ENCODE measurements around the gene SAMMSON. TPM values are rescaled to one million over a fixed set of nuclear protein-coding genes. Genes with fewer than 3 reads are reported as not detected.
A peak's percentile ranks its signal among the peaks of the same experiment; 100 is the strongest.

SAMMSON gene
- total RNA-seq, 5 donors from 2014 or later (not counting 1 experiment from before 2014, with no cell fraction given): not detected

GRCh38 chr3:70090322-70090913 lies 90.9 kb downstream of the SAMMSON start:
- no peaks in the 10 kb centered on the region for H3K4me1 Mint-ChIP-seq
- no peak overlapping the region for H3K27ac Mint-ChIP-seq
- ChIA-PET POLR2A (no interaction called here), CTCF (interaction anchor here in 1 of 2 donors (0.6 kb wide), 1 partner anchor 799 kb away, joined by 3 read pairs; no protein-coding TSS in a partner anchor)
- WGBS (ENCODE audit: insufficient coverage): no CpG with 5 or more reads among the region's 3 CpGs
- Histone ChIP-seq H3K36me3 (ENCODE audit: control insufficient read depth in 2 of 2, extremely low read depth in 1 of 2, insufficient read depth in 1 of 2, low read length in 1 of 2) (no peaks in the 10 kb centered on the region), H3K4me1 (ENCODE audit: control insufficient read depth in 1 of 2, extremely low read depth in 1 of 2, insufficient read depth in 2 of 2, low read length in 2 of 2) (no peaks in the 10 kb centered on the region), H3K9me3 (no peaks in the 10 kb centered on the region), H3K4me3 (ENCODE audit: control insufficient read depth in 1 of 2, extremely low read depth in 1 of 2, low read length in 1 of 2) (no peak overlapping the region), H3K27ac (ENCODE audit: low read length) (no peak overlapping the region), H3K27me3 (replicated peaks in 1 of 2; ENCODE audit: control insufficient read depth in 2 of 2, extremely low read depth in 1 of 2, insufficient read depth in 2 of 2, low read length in 1 of 2) (no peaks in the 10 kb centered on the region)
- H3K9me3 Mint-ChIP-seq: no peaks in the 10 kb centered on the region
- no peaks in the 10 kb centered on the region for H3K36me3 Mint-ChIP-seq
- ATAC-seq (replicated peaks in 1 of 4) (no peak), DNase-seq (peak in 1 of 35 experiments; percentile 4)
- peaks cover 1 to 9% of the 10 kb centered on the region in 2 donors for H3K27me3 Mint-ChIP-seq
- no peak overlapping the region for H3K4me3 Mint-ChIP-seq

GRCh38 chr3:70094197-70094596 lies 94.7 kb downstream of the SAMMSON start:
- ChIA-PET POLR2A (no interaction called here), CTCF (no interaction called here)
- WGBS (ENCODE audit: insufficient coverage): 93% methylated on average over 3 of the region's 3 CpGs
- Mint-ChIP-seq H3K27me3 (no peaks in the 10 kb centered on the region), H3K9me3 (no peaks in the 10 kb centered on the region), H3K36me3 (no peaks in the 10 kb centered on the region), H3K4me3 (no peak overlapping the region), H3K27ac (no peak overlapping the region), H3K4me1 (no peaks in the 10 kb centered on the region)
- no peak overlapping the region for H3K27ac ChIP-seq (ENCODE audit: low read length)
- H3K36me3 ChIP-seq (ENCODE audit: control insufficient read depth in 2 of 2, extremely low read depth in 1 of 2, insufficient read depth in 1 of 2, low read length in 1 of 2): no peaks in the 10 kb centered on the region
- H3K9me3 ChIP-seq: no peaks in the 10 kb centered on the region
- no peaks in the 10 kb centered on the region for H3K27me3 ChIP-seq (replicated peaks in 1 of 2; ENCODE audit: control insufficient read depth in 2 of 2, extremely low read depth in 1 of 2, insufficient read depth in 2 of 2, low read length in 1 of 2)
- no peaks in the 10 kb centered on the region for H3K4me1 ChIP-seq (ENCODE audit: control insufficient read depth in 1 of 2, extremely low read depth in 1 of 2, insufficient read depth in 2 of 2, low read length in 2 of 2)
- no peak overlapping the region for H3K4me3 ChIP-seq (ENCODE audit: control insufficient read depth in 1 of 2, extremely low read depth in 1 of 2, low read length in 1 of 2)
- ATAC-seq (replicated peaks in 1 of 4) (no peak), DNase-seq (no peak)

GRCh38 chr3:70095260-70095659 lies 95.7 kb downstream of the SAMMSON start:
- Mint-ChIP-seq H3K27ac (no peak overlapping the region), H3K27me3 (peaks cover 0 to 5% of the 10 kb centered on the region in 2 donors)

GRCh38 chr3:70096376-70097066 lies 97.0 kb downstream of the SAMMSON start:
- WGBS (ENCODE audit: insufficient coverage): 50% methylated on average over 2 of the region's 5 CpGs
- DNase-seq (no peak), ATAC-seq (replicated peaks in 1 of 4) (no peak)
- Histone ChIP-seq H3K27ac (ENCODE audit: low read length) (no peak overlapping the region), H3K4me3 (ENCODE audit: control insufficient read depth in 1 of 2, extremely low read depth in 1 of 2, low read length in 1 of 2) (no peak overlapping the region), H3K4me1 (ENCODE audit: control insufficient read depth in 1 of 2, extremely low read depth in 1 of 2, insufficient read depth in 2 of 2, low read length in 2 of 2) (no peaks in the 10 kb centered on the region), H3K36me3 (ENCODE audit: control insufficient read depth in 2 of 2, extremely low read depth in 1 of 2, insufficient read depth in 1 of 2, low read length in 1 of 2) (no peaks in the 10 kb centered on the region), H3K9me3 (no peaks in the 10 kb centered on the region), H3K27me3 (replicated peaks in 1 of 2; ENCODE audit: control insufficient read depth in 2 of 2, extremely low read depth in 1 of 2, insufficient read depth in 2 of 2, low read length in 1 of 2) (no peaks in the 10 kb centered on the region)
- Mint-ChIP-seq H3K27me3 (peaks cover 0 to 5% of the 10 kb centered on the region in 2 donors), H3K9me3 (no peaks in the 10 kb centered on the region), H3K36me3 (no peaks in the 10 kb centered on the region), H3K4me3 (no peak overlapping the region), H3K27ac (no peak overlapping the region), H3K4me1 (no peaks in the 10 kb centered on the region)
- POLR2A ChIA-PET: no interaction called here
- CTCF ChIA-PET: no interaction called here

More at GRCh38 chr3:70095260-70095659, 95.7 kb downstream of the SAMMSON start:
- no peaks in the 10 kb centered on the region for H3K9me3 ChIP-seq
- no peaks in the 10 kb centered on the region for H3K36me3 Mint-ChIP-seq
- ChIA-PET CTCF (no interaction called here), POLR2A (no interaction called here)
- H3K9me3 Mint-ChIP-seq: no peaks in the 10 kb centered on the region
- no peaks in the 10 kb centered on the region for H3K4me1 Mint-ChIP-seq
- WGBS (ENCODE audit: insufficient coverage): no CpG with 5 or more reads among the region's 2 CpGs
- no peak for ATAC-seq (replicated peaks in 1 of 4)
- no peaks in the 10 kb centered on the region for H3K36me3 ChIP-seq (ENCODE audit: control insufficient read depth in 2 of 2, extremely low read depth in 1 of 2, insufficient read depth in 1 of 2, low read length in 1 of 2)
- H3K4me3 Mint-ChIP-seq: no peak overlapping the region
- H3K4me3 ChIP-seq (ENCODE audit: control insufficient read depth in 1 of 2, extremely low read depth in 1 of 2, low read length in 1 of 2): no peak overlapping the region
- H3K4me1 ChIP-seq (ENCODE audit: control insufficient read depth in 1 of 2, extremely low read depth in 1 of 2, insufficient read depth in 2 of 2, low read length in 2 of 2): no peaks in the 10 kb centered on the region
- H3K27me3 ChIP-seq (replicated peaks in 1 of 2; ENCODE audit: control insufficient read depth in 2 of 2, extremely low read depth in 1 of 2, insufficient read depth in 2 of 2, low read length in 1 of 2): no peaks in the 10 kb centered on the region
- H3K27ac ChIP-seq (ENCODE audit: low read length): no peak overlapping the region
- DNase-seq: no peak

- CTCF ChIA-PET: no interaction called here
- no peaks in the 10 kb centered on the region for H3K36me3 ChIP-seq (ENCODE audit: control insufficient read depth in 2 of 2, extremely low read depth in 1 of 2, insufficient read depth in 1 of 2, low read length in 1 of 2)
- Mint-ChIP-seq H3K27ac (no peak overlapping the region), H3K27me3 (peaks cover 0 to 5% of the 10 kb centered on the region in 2 donors), H3K4me1 (no peaks in the 10 kb centered on the region), H3K9me3 (no peaks in the 10 kb centered on the region), H3K4me3 (no peak overlapping the region), H3K36me3 (no peaks in the 10 kb centered on the region)
- no peaks in the 10 kb centered on the region for H3K4me1 ChIP-seq (ENCODE audit: control insufficient read depth in 1 of 2, extremely low read depth in 1 of 2, insufficient read depth in 2 of 2, low read length in 2 of 2)
- DNase-seq (no peak), ATAC-seq (replicated peaks in 1 of 4) (no peak)
- H3K9me3 ChIP-seq: no peaks in the 10 kb centered on the region
- H3K27ac ChIP-seq (ENCODE audit: low read length): no peak overlapping the region
- no CpG with 5 or more reads among the region's 1 CpG for WGBS (ENCODE audit: insufficient coverage)
- no peaks in the 10 kb centered on the region for H3K27me3 ChIP-seq (replicated peaks in 1 of 2; ENCODE audit: control insufficient read depth in 2 of 2, extremely low read depth in 1 of 2, insufficient read depth in 2 of 2, low read length in 1 of 2)
- no peak overlapping the region for H3K4me3 ChIP-seq (ENCODE audit: control insufficient read depth in 1 of 2, extremely low read depth in 1 of 2, low read length in 1 of 2)
- POLR2A ChIA-PET: no interaction called here
Measured at GRCh38 chr3:70097084-70097483, 97.6 kb downstream of the SAMMSON start.

GRCh38 chr3:70108072-70108471 lies 108.5 kb downstream of the SAMMSON start:
- DNase-seq (no peak), ATAC-seq (replicated peaks in 1 of 4) (no peak)
- ChIA-PET CTCF (no interaction called here), POLR2A (no interaction called here)
- H3K4me3 ChIP-seq (ENCODE audit: control insufficient read depth in 1 of 2, extremely low read depth in 1 of 2, low read length in 1 of 2): no peak overlapping the region
- H3K4me3 Mint-ChIP-seq: no peak overlapping the region
- no peaks in the 10 kb centered on the region for H3K9me3 ChIP-seq
- no peaks in the 10 kb centered on the region for H3K4me1 Mint-ChIP-seq
- H3K36me3 ChIP-seq (ENCODE audit: control insufficient read depth in 2 of 2, extremely low read depth in 1 of 2, insufficient read depth in 1 of 2, low read length in 1 of 2): no peaks in the 10 kb centered on the region
- no peaks in the 10 kb centered on the region for H3K4me1 ChIP-seq (ENCODE audit: control insufficient read depth in 1 of 2, extremely low read depth in 1 of 2, insufficient read depth in 2 of 2, low read length in 2 of 2)
- no peaks in the 10 kb centered on the region for H3K27me3 ChIP-seq (replicated peaks in 1 of 2; ENCODE audit: control insufficient read depth in 2 of 2, extremely low read depth in 1 of 2, insufficient read depth in 2 of 2, low read length in 1 of 2)
- H3K9me3 Mint-ChIP-seq: no peaks in the 10 kb centered on the region
- no peaks in the 10 kb centered on the region for H3K36me3 Mint-ChIP-seq
- no peak overlapping the region for H3K27ac Mint-ChIP-seq
- H3K27ac ChIP-seq (ENCODE audit: low read length): no peak overlapping the region
- WGBS (ENCODE audit: insufficient coverage): 100% methylated on average over 1 of the region's 6 CpGs
- peaks cover 0 to 24% of the 10 kb centered on the region in 2 donors for H3K27me3 Mint-ChIP-seq
